Mesendoderm (in vitro differentiated cells): Measurements from ENCODE around the gene LYSMD4.

Experiments used
- DNase-seq: peaks from one replicate; pipeline ENCODE4 v3.0.0; 2013
- H2AK5ac ChIP-seq: 2 replicates; pipeline ENCODE4 v1.6.1; 2013; ENCODE audit warnings: low read length, inconsistent platforms
- H2BK120ac ChIP-seq: 2 replicates; pipeline ENCODE4 v1.6.1; 2013; ENCODE audit warnings: low read depth, mild to moderate bottlenecking, low read length, moderate library complexity, mixed read lengths
- H2BK15ac ChIP-seq: replicated peaks from 2 replicates; pipeline ENCODE4 v1.6.1; 2013; ENCODE audit warnings: low read depth, mild to moderate bottlenecking, moderate library complexity
- H2BK5ac ChIP-seq: 2 replicates; pipeline ENCODE4 v1.6.1; 2013; ENCODE audit warnings: low read length, inconsistent platforms
- H3K18ac ChIP-seq: 2 replicates; pipeline ENCODE4 v1.6.1; 2013; ENCODE audit warnings: mild to moderate bottlenecking, low read length, mixed read lengths
- H3K23ac ChIP-seq: one replicate; pipeline ENCODE4 v1.6.1; 2013; ENCODE audit warnings: low read length
- H3K27ac ChIP-seq: 2 replicates; pipeline ENCODE4 v1.5.1; 2013; ENCODE audit warnings: low read depth, mild to moderate bottlenecking, inconsistent platforms, low read length, moderate library complexity
- H3K27me3 ChIP-seq: 2 replicates; pipeline ENCODE4 v1.6.1; 2013; ENCODE audit warnings: low read length, control low read depth, mild to moderate bottlenecking, inconsistent platforms; ENCODE audit not compliant: insufficient read depth, poor library complexity
- H3K36me3 ChIP-seq: 2 replicates; pipeline ENCODE4 v1.6.1; 2013; ENCODE audit warnings: low read length, inconsistent platforms; ENCODE audit not compliant: control insufficient read depth, insufficient read depth
- H3K4ac ChIP-seq: one replicate; pipeline ENCODE4 v1.6.1; 2013; ENCODE audit warnings: low read depth, mild to moderate bottlenecking, low read length, moderate library complexity
- H3K4me1 ChIP-seq: 2 replicates; pipeline ENCODE4 v1.6.1; 2013; ENCODE audit warnings: low read depth, low read length, inconsistent platforms; ENCODE audit not compliant: control insufficient read depth
- H3K4me2 ChIP-seq: 2 replicates; pipeline ENCODE4 v1.6.1; 2013; ENCODE audit warnings: low read length
- H3K4me3 ChIP-seq: 2 replicates; pipeline ENCODE4 v1.5.1; 2013; ENCODE audit warnings: mild to moderate bottlenecking, low read length
- H3K56ac ChIP-seq: one replicate; pipeline ENCODE4 v1.6.1; 2013; ENCODE audit warnings: low read length
- H3K79me1 ChIP-seq: 2 replicates; pipeline ENCODE4 v1.6.1; 2013; ENCODE audit warnings: low read length, inconsistent platforms
- H3K79me2 ChIP-seq: 2 replicates; pipeline ENCODE4 v1.6.1; 2013; ENCODE audit warnings: mild to moderate bottlenecking, low read length; ENCODE audit not compliant: control insufficient read depth, insufficient read depth
- H3K9ac ChIP-seq: 2 replicates; pipeline ENCODE4 v1.6.1; 2013; ENCODE audit warnings: low read length, inconsistent platforms
- H4K5ac ChIP-seq: one replicate; pipeline ENCODE4 v1.6.1; 2013; ENCODE audit warnings: low read length
- H4K8ac ChIP-seq: one replicate; pipeline ENCODE4 v1.6.1; 2013; ENCODE audit warnings: low read depth, mild to moderate bottlenecking, control low read depth, low read length, moderate library complexity
- WGBS: extraction: QIAGEN DNeasy Blood & Tissue Kit; methylation state at CpG from one replicate; pipeline ENCODE4 v1.1.7; 2013; ENCODE audit warnings: low lambda C conversion rate, missing lambda C conversion rate; ENCODE audit not compliant: insufficient coverage; ENCODE audit errors: extremely low coverage; 5-methylcytosine and 5-hydroxymethylcytosine counted together

The LYSMD4 gene

DNA sequence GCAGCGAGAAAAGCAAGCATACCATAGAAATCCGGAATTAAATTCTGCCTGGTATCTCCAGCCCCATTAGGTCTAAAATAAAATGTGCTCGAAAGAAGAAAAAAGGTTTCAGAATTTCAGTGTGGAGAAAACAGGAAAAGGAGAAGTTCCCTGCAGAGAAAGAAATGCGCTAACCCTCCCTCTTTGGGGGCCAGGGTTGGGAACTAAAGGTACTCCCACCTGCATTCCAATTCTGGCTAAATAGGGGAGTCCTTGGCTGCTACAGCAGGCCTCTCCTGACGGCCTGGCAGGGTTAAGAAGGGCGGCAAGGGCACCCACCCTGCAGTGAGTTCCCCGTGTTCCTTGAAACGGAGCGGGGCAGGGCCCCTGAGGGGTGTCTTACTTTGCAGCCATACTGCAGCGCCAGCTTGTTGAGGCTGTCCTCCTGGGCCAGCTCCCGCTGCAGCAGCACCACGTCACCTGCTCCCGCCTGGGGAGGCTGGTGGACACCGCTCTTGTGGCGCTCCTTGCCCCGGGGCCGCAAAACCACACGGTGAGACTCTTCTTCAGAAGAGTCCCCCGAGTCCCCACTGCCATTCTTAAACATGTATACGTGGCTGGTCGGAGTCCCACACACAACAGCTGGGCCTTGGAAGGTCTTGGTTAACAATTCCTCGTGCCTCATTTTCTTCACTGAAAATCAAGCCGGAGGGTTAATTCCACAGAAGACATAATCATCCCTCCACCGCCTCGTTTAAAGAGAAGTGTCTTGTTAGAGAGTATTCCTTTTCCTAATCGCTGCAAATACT, 1.7 kb downstream of the LYSMD4 start:
- peak overlapping the region; percentile 26 for H3K9ac ChIP-seq
- H3K4me1 ChIP-seq: peaks cover 2% of the 10 kb centered on the region
- DNase-seq: peak; percentile 63
- no peak overlapping the region for H3K27ac ChIP-seq
- no peaks in the 10 kb centered on the region for H3K36me3 ChIP-seq
- H3K79me1 ChIP-seq: no peaks in the 10 kb centered on the region
- H3K18ac ChIP-seq: no peak overlapping the region
- H2AK5ac ChIP-seq: no peak overlapping the region
- H3K27me3 ChIP-seq: no peaks in the 10 kb centered on the region
- no peak overlapping the region for H4K5ac ChIP-seq
- no peak overlapping the region for H2BK120ac ChIP-seq
- no peak overlapping the region for H3K4ac ChIP-seq
- no peak overlapping the region for H2BK5ac ChIP-seq
- H3K23ac ChIP-seq: no peak overlapping the region
- H3K4me3 ChIP-seq: no peak overlapping the region
- no peak overlapping the region for H2BK15ac ChIP-seq
- peak overlapping the region; percentile 29 for H3K4me2 ChIP-seq
- no CpG with 5 or more reads among the region's 26 CpGs for WGBS
- no peaks in the 10 kb centered on the region for H3K79me2 ChIP-seq
- peak overlapping the region; percentile 38 for H3K56ac ChIP-seq
- H4K8ac ChIP-seq: no peak overlapping the region

GRCh38 chr15:99729920-99730319, 3.3 kb downstream of the LYSMD4 start:
- no peak overlapping the region for H3K56ac ChIP-seq
- DNase-seq: peak; percentile 65

GRCh38 chr15:99729327-99729726, 3.9 kb downstream of the LYSMD4 start:
- Histone ChIP-seq H3K36me3 (no peaks in the 10 kb centered on the region), H4K5ac (no peak overlapping the region), H3K18ac (no peak overlapping the region), H3K79me1 (no peaks in the 10 kb centered on the region), H3K4me3 (no peak overlapping the region), H2AK5ac (no peak overlapping the region), H3K23ac (no peak overlapping the region), H3K4me2 (no peak overlapping the region), H3K4ac (no peak overlapping the region), H3K27me3 (no peaks in the 10 kb centered on the region), H3K27ac (no peak overlapping the region), H2BK120ac (no peak overlapping the region), H2BK5ac (no peak overlapping the region), H3K4me1 (peaks cover 2% of the 10 kb centered on the region), H3K56ac (no peak overlapping the region), H3K9ac (no peak overlapping the region), H4K8ac (no peak overlapping the region), H2BK15ac (no peak overlapping the region), H3K79me2 (no peaks in the 10 kb centered on the region)
- DNase-seq: no peak
- no CpG with 5 or more reads among the region's 11 CpGs for WGBS

More at GRCh38 chr15:99729920-99730319, 3.3 kb downstream of the LYSMD4 start:
- no peak overlapping the region for H3K18ac ChIP-seq
- H3K79me1 ChIP-seq: no peaks in the 10 kb centered on the region
- no peak overlapping the region for H2AK5ac ChIP-seq
- no peak overlapping the region for H4K8ac ChIP-seq
- no peak overlapping the region for H4K5ac ChIP-seq
- H2BK120ac ChIP-seq: no peak overlapping the region
- H3K4me3 ChIP-seq: no peak overlapping the region
- H3K79me2 ChIP-seq: no peaks in the 10 kb centered on the region
- no peaks in the 10 kb centered on the region for H3K36me3 ChIP-seq
- no peak overlapping the region for H3K4me2 ChIP-seq
- H2BK5ac ChIP-seq: no peak overlapping the region
- H3K4me1 ChIP-seq: peaks cover 2% of the 10 kb centered on the region
- H3K27me3 ChIP-seq: no peaks in the 10 kb centered on the region
- no peak overlapping the region for H3K9ac ChIP-seq
- H2BK15ac ChIP-seq: no peak overlapping the region
- no peak overlapping the region for H3K4ac ChIP-seq
- H3K23ac ChIP-seq: no peak overlapping the region
- no CpG with 5 or more reads among the region's 3 CpGs for WGBS
- H3K27ac ChIP-seq: no peak overlapping the region

DNA sequence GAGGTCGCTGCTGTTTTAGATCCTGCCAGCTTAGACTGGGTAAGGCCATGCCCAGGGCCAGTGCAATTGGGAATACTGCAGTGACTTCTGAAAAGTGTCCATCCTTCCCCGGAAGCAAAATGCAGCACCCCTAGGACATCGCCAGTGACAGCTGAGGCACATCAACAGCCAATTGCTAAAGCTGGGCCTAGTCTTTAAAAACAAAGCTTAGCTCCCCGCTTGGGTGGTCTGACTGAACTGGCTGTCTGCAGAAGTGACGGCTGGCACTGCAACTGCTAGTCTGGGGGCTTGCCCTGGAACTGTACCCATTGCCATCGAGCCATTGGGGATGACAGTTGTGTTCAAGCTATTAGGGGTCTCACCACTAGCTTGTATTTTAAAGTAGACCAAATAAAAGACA, 4.3 kb downstream of the LYSMD4 start:
- H3K4me1 ChIP-seq: peaks cover 2% of the 10 kb centered on the region
- no peak overlapping the region for H2AK5ac ChIP-seq
- no peak overlapping the region for H4K8ac ChIP-seq
- no peak overlapping the region for H2BK120ac ChIP-seq
- no peak overlapping the region for H3K18ac ChIP-seq
- H3K27me3 ChIP-seq: no peaks in the 10 kb centered on the region
- H2BK5ac ChIP-seq: no peak overlapping the region
- no peak for DNase-seq
- H3K36me3 ChIP-seq: no peaks in the 10 kb centered on the region
- no CpG with 5 or more reads among the region's 6 CpGs for WGBS
- no peak overlapping the region for H3K4ac ChIP-seq
- no peak overlapping the region for H3K23ac ChIP-seq
- H3K56ac ChIP-seq: no peak overlapping the region
- no peak overlapping the region for H3K27ac ChIP-seq
- H3K79me1 ChIP-seq: no peaks in the 10 kb centered on the region
- no peak overlapping the region for H3K9ac ChIP-seq
- no peak overlapping the region for H3K4me2 ChIP-seq
- no peak overlapping the region for H2BK15ac ChIP-seq
- no peaks in the 10 kb centered on the region for H3K79me2 ChIP-seq
- no peak overlapping the region for H4K5ac ChIP-seq
- no peak overlapping the region for H3K4me3 ChIP-seq

DNA sequence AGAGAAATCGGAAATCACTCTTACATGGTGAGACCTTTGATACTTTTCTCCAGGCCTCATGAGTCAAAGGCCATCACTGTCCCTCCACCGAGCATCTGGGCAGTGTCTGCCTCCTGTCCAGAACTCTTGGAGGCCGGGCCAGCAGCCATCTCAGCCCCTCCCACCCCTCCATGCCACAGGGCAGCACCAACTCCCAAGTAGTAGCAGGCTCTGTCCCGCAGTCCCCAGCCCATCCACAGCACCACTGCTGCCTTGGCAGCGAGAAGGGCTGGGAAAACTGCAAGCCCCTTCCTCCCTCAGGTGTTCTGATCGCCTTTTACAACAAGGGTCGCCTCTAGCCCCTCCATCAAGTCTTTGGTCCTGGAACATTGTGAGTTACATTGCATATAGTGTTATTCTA, 5.5 kb downstream of the LYSMD4 start:
- Histone ChIP-seq H4K8ac (no peak overlapping the region), H3K23ac (no peak overlapping the region), H3K79me2 (no peaks in the 10 kb centered on the region), H2BK15ac (no peak overlapping the region), H3K56ac (no peak overlapping the region), H3K27ac (no peak overlapping the region), H4K5ac (no peak overlapping the region), H2BK5ac (no peak overlapping the region), H2AK5ac (no peak overlapping the region), H3K27me3 (no peaks in the 10 kb centered on the region), H3K9ac (no peak overlapping the region), H3K4me2 (no peak overlapping the region), H3K36me3 (no peaks in the 10 kb centered on the region), H3K4me1 (peaks cover 2% of the 10 kb centered on the region), H3K4ac (no peak overlapping the region), H3K79me1 (no peaks in the 10 kb centered on the region), H3K18ac (no peak overlapping the region), H3K4me3 (no peak overlapping the region), H2BK120ac (no peak overlapping the region)
- no peak for DNase-seq
- WGBS: no CpG with 5 or more reads among the region's 7 CpGs

DNA sequence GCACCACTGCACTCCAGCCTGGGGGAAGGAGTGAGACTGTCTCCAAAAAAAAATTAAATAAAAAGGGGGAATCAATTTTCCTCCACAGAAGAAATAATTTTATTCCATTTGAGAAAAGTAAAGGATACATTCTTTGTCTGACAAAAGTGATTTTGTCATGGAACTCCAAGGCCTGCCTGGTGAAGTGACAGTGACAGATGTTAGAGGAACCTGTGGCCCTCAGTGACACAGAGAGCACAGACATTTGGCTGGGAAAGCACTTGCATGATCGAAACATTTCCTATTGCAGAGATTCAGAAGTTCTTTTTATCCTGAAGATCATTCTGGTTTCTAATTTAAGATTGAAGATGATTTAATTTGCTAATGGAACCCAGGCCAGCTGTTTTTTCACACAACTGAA, 5.9 kb downstream of the LYSMD4 start:
- H4K8ac ChIP-seq: no peak overlapping the region
- no peak overlapping the region for H3K56ac ChIP-seq
- H2BK15ac ChIP-seq: no peak overlapping the region
- no peak overlapping the region for H3K9ac ChIP-seq
- no peaks in the 10 kb centered on the region for H3K79me1 ChIP-seq
- H3K36me3 ChIP-seq: no peaks in the 10 kb centered on the region
- no peak overlapping the region for H3K23ac ChIP-seq
- H3K4me2 ChIP-seq: no peak overlapping the region
- H3K18ac ChIP-seq: no peak overlapping the region
- peaks cover 2% of the 10 kb centered on the region for H3K4me1 ChIP-seq
- no peak overlapping the region for H2BK120ac ChIP-seq
- no peak overlapping the region for H4K5ac ChIP-seq
- H2BK5ac ChIP-seq: no peak overlapping the region
- no peak overlapping the region for H3K27ac ChIP-seq
- no CpG with 5 or more reads among the region's 1 CpG for WGBS
- no peaks in the 10 kb centered on the region for H3K79me2 ChIP-seq
- no peak for DNase-seq
- no peak overlapping the region for H2AK5ac ChIP-seq
- no peaks in the 10 kb centered on the region for H3K27me3 ChIP-seq
- no peak overlapping the region for H3K4ac ChIP-seq
- H3K4me3 ChIP-seq: no peak overlapping the region
